HepG2 (cell line): Measurements from ENCODE around the gene TGFA. TPM values are rescaled to one million over a fixed set of nuclear protein-coding genes. Genes with fewer than 3 reads are reported as not detected.

Experiments
- ATAC-seq: fragments of 200-7000 bp; cut with Tn5 transposase; 3 replicates; pipeline ENCODE4 v1.9.1; 2020; ENCODE audit warnings: mild to moderate bottlenecking, moderate library complexity
- BruUV-seq: library from RNA; stranded (reverse); fragments of 400-500 nt; replicated peaks from 2 replicates; lab custom pipeline; 2021; lab: Mats Ljungman, UMichigan
- CTCF ChIA-PET: fragments of 300-600 bp; formaldehyde crosslinking; extraction: SDS; loops from one replicate; lab custom pipeline; 2021; ENCODE audit warnings: low total read pairs, inconsistent platforms, low intra/inter-chr PET ratio; lab: Yijun Ruan, JAX
- POLR2A ChIA-PET: fragments of 350-600 bp; sonication (Branson Sonifier 250); formaldehyde crosslinking; loops from one replicate; lab custom pipeline; 2020; ENCODE audit warnings: antibody characterized with exemption, inconsistent platforms; lab: Yijun Ruan, JAX
- DNase-seq: peaks from one replicate; pipeline ENCODE4 v3.0.0-alpha.2; 2015; ENCODE audit warnings: low spot score
- FAIRE-seq: peaks from 3 replicates; lab custom pipeline; 2011; peaks lifted over from hg19 to GRCh38; lab: Jason Lieb, UNC
- H2AFZ ChIP-seq: one replicate; pipeline ENCODE4 v1.6.1; 2011; ENCODE audit warnings: low read length, inconsistent platforms
- H3K27ac ChIP-seq: fragments of 300-600 bp; 3 replicates; pipeline ENCODE4 v1.8.0; 2011; ENCODE audit warnings: mixed run types, mild to moderate bottlenecking, mixed read lengths, low read length, inconsistent platforms; ENCODE audit not compliant: insufficient read depth; ENCODE audit errors: extremely low read length
- H3K27me3 ChIP-seq, 2 experiments: fragments of 200-600 bp in 1 of 2; 2 replicates in 1 of 2; 3 replicates in 1 of 2; pipeline versions ENCODE4 v1.6.0 to v1.8.0; 2011; ENCODE audit warnings: low read length in 2 of 2, mild to moderate bottlenecking in 2 of 2, moderate library complexity in 2 of 2, inconsistent platforms in 1 of 2; ENCODE audit not compliant: insufficient read depth in 2 of 2, control insufficient read depth in 1 of 2
- H3K36me3 ChIP-seq, 2 experiments: fragments of 200-600 bp in 1 of 2; replicated peaks in 1 of 2; 2 replicates in 1 of 2; 3 replicates in 1 of 2; pipeline versions ENCODE4 v1.5.1 to v1.8.0; 2011; ENCODE audit warnings: low read length in 2 of 2, inconsistent platforms in 1 of 2; ENCODE audit not compliant: insufficient read depth in 2 of 2, control insufficient read depth in 1 of 2
- H3K4me1 ChIP-seq: 2 replicates; pipeline ENCODE4 v1.5.1; 2012; ENCODE audit warnings: low read length, inconsistent platforms; ENCODE audit not compliant: insufficient read depth
- H3K4me2 ChIP-seq: 2 replicates; pipeline ENCODE4 v1.6.0; 2011; ENCODE audit warnings: low read depth, low read length, inconsistent platforms
- H3K4me3 ChIP-seq, 3 experiments: fragments of 200-600 bp in 1 of 3; sonication (generic), shearing (Covaris generic) in 1 of 3; replicated peaks in 1 of 3; 2 replicates each; pipeline ENCODE4 v1.5.1; 2011 to 2016; ENCODE audit warnings: low read length in 3 of 3, inconsistent platforms in 2 of 3, low read depth in 2 of 3, mild to moderate bottlenecking in 2 of 3, control low read depth in 1 of 3, mixed read lengths in 1 of 3; ENCODE audit not compliant: insufficient read depth in 1 of 3
- H3K79me2 ChIP-seq: one replicate; pipeline ENCODE4 v1.6.1; 2011; ENCODE audit warnings: low read length, inconsistent platforms; ENCODE audit not compliant: insufficient read depth
- H3K9ac ChIP-seq: 2 replicates; pipeline ENCODE4 v1.6.0; 2011; ENCODE audit warnings: mild to moderate bottlenecking, low read depth, low read length, inconsistent platforms; ENCODE audit not compliant: insufficient read depth
- H3K9me3 ChIP-seq: 2 replicates; pipeline ENCODE4 v1.5.1; 2012; ENCODE audit warnings: mild to moderate bottlenecking, low read length
- H4K20me1 ChIP-seq: 2 replicates; pipeline ENCODE4 v1.6.0; 2011; ENCODE audit warnings: inconsistent platforms, mild to moderate bottlenecking, low read length, moderate library complexity; ENCODE audit not compliant: insufficient read depth
- KDM1A ChIP-seq: IDR thresholded peaks from 2 replicates; pipeline ENCODE4 v1.6.1; 2016; ENCODE audit warnings: missing compliant biosample characterization
- SP4 ChIP-seq: sonication (generic); formaldehyde crosslinking; IDR thresholded peaks from 2 replicates; pipeline ENCODE4 v1.8.1; 2023; ENCODE audit warnings: mild to moderate bottlenecking, missing genetic modification reagents
- ZC3H13 ChIP-seq: sonication (generic); formaldehyde crosslinking; IDR thresholded peaks from 2 replicates; pipeline ENCODE4 v1.8.1; 2023; ENCODE audit warnings: mild to moderate bottlenecking, missing genetic modification reagents, moderate library complexity
- ZNF24 ChIP-seq: fragments of 450-650 bp; IDR thresholded peaks from 2 replicates; pipeline ENCODE4 v1.6.1; 2017; ENCODE audit warnings: antibody characterized with exemption, mild to moderate bottlenecking
- ZNF383 ChIP-seq: sonication (generic); formaldehyde crosslinking; IDR thresholded peaks from 2 replicates; pipeline ENCODE4 v1.4.0; 2020; ENCODE audit warnings: missing genetic modification reagents, mild to moderate bottlenecking, borderline replicate concordance
- ZNF556 ChIP-seq: sonication (generic); formaldehyde crosslinking; IDR thresholded peaks from 2 replicates; pipeline ENCODE4 v1.4.0; 2020; ENCODE audit warnings: mild to moderate bottlenecking, missing genetic modification reagents, borderline replicate concordance
- ZNF615 ChIP-seq: sonication (generic); formaldehyde crosslinking; IDR thresholded peaks from 2 replicates; pipeline ENCODE4 v1.5.0; 2020; ENCODE audit warnings: mild to moderate bottlenecking, missing genetic modification reagents, borderline replicate concordance
- ZNF75D ChIP-seq: sonication (generic); formaldehyde crosslinking; IDR thresholded peaks from 2 replicates; pipeline ENCODE4 v1.8.1; 2023; ENCODE audit warnings: missing genetic modification reagents, mild to moderate bottlenecking, borderline replicate concordance
- ZNF891 ChIP-seq: sonication (generic); formaldehyde crosslinking; IDR thresholded peaks from 2 replicates; pipeline ENCODE4 v1.5.0; 2020; ENCODE audit warnings: mild to moderate bottlenecking, missing genetic modification reagents
- in situ Hi-C: cut with HindIII; loops from 2 replicates; pipeline ENCODE4 v1.10.0; 2017; ENCODE audit warnings: low pct_unique_long_range_greater_than_20kb; ENCODE audit not compliant: extremely low pct_ligation_motif_present
- intact Hi-C: fragments of 100-400 bp; cut with micrococcal nuclease; formaldehyde crosslinking; loops from one replicate; pipeline ENCODE4 v1.10.0; 2022; ENCODE audit not compliant: unreplicated experiment
- polyA plus RNA-seq, 8 experiments: library from polyadenylated mRNA; depleted of rRNA in 3 of 8; stranded (reverse) in 7 of 8; unstranded in 1 of 8; fragments of >200 nt; fragmentation: Illumina TruSeq in 4 of 8; extraction: Trizol in 4 of 8; gene quantifications; 2 replicates each; pipeline versions ENCODE4 v1.2.1 to v1.2.3, GENCODE V29; 2011 to 2016; ENCODE audit warnings: low read depth in 4 of 8, missing spikeins in 1 of 8, mixed read lengths in 1 of 8; ENCODE audit not compliant: insufficient read depth in 1 of 8
- total RNA-seq, 5 experiments: library from RNA; depleted of rRNA; stranded (reverse); fragments of >200 nt; fragmentation: Illumina TruSeq; extraction: Trizol; gene quantifications; 2 replicates each; pipeline ENCODE4 v1.2.3, GENCODE V29; 2016; ENCODE audit warnings: low read depth in 1 of 5
- TF ChIP-seq, protein P1 (sequence below): sonication (generic); formaldehyde crosslinking; IDR thresholded peaks from 2 replicates; pipeline ENCODE4 v1.4.0; 2020; ENCODE audit warnings: missing genetic modification reagents
- TF ChIP-seq, protein P2 (sequence below): IDR thresholded peaks from 2 replicates; pipeline ENCODE4 v1.6.1; 2016
- TF ChIP-seq, protein P3 (sequence below): sonication (generic); formaldehyde crosslinking; IDR thresholded peaks from 2 replicates; pipeline ENCODE4 v1.9.0; 2021; ENCODE audit warnings: missing genetic modification reagents, mild to moderate bottlenecking, borderline replicate concordance
- TF ChIP-seq, protein P4 (sequence below): IDR thresholded peaks from 2 replicates; pipeline ENCODE4 v1.6.1; 2012; ENCODE audit warnings: low read depth, low read length, improper control_type of control experiment
- TF ChIP-seq, protein P5 (sequence below): fragments of 450-650 bp; IDR thresholded peaks from 2 replicates; pipeline ENCODE4 v1.6.1; 2016

TGFA gene
- total and polyA plus RNA-seq, 2 of the 13 experiments (the other 11 are each of a cell fraction or from before 2014, with no cell fraction given): 7.8 to 15.3 TPM

DNA sequence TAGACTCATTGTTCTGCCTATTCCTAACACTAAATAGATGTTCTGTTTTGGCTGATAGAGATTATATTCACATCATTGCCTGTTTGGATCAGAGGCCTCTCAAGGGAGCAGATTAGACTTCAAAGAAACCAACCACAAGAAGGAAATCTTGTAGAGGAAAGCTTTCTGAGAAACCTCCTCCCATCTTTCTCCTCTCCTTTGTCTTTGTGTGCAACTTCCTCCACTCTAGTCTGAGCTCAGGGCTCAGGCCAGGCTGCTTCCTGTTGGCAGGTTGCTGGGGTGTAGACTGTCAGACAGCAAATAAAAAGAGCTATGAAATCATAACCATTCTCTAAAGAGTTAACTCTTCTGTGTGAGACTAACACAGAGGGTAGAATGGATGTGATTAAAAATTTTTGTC is 113.0 kb downstream of the TGFA start:
- H3K4me1 ChIP-seq: no peaks in the 10 kb centered on the region
- DNase-seq (no peak), FAIRE-seq (no peak), ATAC-seq (no peak)
- CTCF ChIA-PET: no interaction called here
- POLR2A ChIA-PET: no interaction called here
- no peak overlapping the region for H3K27ac ChIP-seq
- no peaks in the 10 kb centered on the region for H3K79me2 ChIP-seq
- no peaks in the 10 kb centered on the region; the same call in 1 of the 2 replicates for H4K20me1 ChIP-seq
- in situ Hi-C loops (no loop called here), intact Hi-C loops (no loop called here)
- H3K4me3 ChIP-seq: no peak overlapping the region
- H3K4me2 ChIP-seq: no peak overlapping the region
- H3K36me3 ChIP-seq: no peaks in the 10 kb centered on the region
- no peak overlapping the region for H2AFZ ChIP-seq
- no peak overlapping the region for H3K9ac ChIP-seq
- BruUV-seq: no TSS peak
- no peak for TF ChIP-seq ZNF383 (CRISPR knock-in tag)
- TF ChIP-seq SP4: no peak
- TF ChIP-seq, protein P1, sequence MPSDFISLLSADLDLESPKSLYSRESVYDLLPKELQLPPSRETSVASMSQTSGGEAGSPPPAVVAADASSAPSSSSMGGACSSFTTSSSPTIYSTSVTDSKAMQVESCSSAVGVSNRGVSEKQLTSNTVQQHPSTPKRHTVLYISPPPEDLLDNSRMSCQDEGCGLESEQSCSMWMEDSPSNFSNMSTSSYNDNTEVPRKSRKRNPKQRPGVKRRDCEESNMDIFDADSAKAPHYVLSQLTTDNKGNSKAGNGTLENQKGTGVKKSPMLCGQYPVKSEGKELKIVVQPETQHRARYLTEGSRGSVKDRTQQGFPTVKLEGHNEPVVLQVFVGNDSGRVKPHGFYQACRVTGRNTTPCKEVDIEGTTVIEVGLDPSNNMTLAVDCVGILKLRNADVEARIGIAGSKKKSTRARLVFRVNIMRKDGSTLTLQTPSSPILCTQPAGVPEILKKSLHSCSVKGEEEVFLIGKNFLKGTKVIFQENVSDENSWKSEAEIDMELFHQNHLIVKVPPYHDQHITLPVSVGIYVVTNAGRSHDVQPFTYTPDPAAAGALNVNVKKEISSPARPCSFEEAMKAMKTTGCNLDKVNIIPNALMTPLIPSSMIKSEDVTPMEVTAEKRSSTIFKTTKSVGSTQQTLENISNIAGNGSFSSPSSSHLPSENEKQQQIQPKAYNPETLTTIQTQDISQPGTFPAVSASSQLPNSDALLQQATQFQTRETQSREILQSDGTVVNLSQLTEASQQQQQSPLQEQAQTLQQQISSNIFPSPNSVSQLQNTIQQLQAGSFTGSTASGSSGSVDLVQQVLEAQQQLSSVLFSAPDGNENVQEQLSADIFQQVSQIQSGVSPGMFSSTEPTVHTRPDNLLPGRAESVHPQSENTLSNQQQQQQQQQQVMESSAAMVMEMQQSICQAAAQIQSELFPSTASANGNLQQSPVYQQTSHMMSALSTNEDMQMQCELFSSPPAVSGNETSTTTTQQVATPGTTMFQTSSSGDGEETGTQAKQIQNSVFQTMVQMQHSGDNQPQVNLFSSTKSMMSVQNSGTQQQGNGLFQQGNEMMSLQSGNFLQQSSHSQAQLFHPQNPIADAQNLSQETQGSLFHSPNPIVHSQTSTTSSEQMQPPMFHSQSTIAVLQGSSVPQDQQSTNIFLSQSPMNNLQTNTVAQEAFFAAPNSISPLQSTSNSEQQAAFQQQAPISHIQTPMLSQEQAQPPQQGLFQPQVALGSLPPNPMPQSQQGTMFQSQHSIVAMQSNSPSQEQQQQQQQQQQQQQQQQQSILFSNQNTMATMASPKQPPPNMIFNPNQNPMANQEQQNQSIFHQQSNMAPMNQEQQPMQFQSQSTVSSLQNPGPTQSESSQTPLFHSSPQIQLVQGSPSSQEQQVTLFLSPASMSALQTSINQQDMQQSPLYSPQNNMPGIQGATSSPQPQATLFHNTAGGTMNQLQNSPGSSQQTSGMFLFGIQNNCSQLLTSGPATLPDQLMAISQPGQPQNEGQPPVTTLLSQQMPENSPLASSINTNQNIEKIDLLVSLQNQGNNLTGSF: no peak
- TF ChIP-seq ZNF24: no peak
- TF ChIP-seq, protein P2, sequence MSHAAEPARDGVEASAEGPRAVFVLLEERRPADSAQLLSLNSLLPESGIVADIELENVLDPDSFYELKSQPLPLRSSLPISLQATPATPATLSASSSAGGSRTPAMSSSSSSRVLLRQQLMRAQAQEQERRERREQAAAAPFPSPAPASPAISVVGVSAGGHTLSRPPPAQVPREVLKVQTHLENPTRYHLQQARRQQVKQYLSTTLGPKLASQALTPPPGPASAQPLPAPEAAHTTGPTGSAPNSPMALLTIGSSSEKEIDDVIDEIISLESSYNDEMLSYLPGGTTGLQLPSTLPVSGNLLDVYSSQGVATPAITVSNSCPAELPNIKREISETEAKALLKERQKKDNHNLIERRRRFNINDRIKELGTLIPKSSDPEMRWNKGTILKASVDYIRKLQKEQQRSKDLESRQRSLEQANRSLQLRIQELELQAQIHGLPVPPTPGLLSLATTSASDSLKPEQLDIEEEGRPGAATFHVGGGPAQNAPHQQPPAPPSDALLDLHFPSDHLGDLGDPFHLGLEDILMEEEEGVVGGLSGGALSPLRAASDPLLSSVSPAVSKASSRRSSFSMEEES: no peak
- TF ChIP-seq KDM1A (CRISPR knock-in tag): no peak
- TF ChIP-seq ZC3H13: no peak
- TF ChIP-seq ZNF891: no peak
- TF ChIP-seq, protein P3, sequence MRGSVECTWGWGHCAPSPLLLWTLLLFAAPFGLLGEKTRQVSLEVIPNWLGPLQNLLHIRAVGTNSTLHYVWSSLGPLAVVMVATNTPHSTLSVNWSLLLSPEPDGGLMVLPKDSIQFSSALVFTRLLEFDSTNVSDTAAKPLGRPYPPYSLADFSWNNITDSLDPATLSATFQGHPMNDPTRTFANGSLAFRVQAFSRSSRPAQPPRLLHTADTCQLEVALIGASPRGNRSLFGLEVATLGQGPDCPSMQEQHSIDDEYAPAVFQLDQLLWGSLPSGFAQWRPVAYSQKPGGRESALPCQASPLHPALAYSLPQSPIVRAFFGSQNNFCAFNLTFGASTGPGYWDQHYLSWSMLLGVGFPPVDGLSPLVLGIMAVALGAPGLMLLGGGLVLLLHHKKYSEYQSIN: no peak
- TF ChIP-seq, protein P4, sequence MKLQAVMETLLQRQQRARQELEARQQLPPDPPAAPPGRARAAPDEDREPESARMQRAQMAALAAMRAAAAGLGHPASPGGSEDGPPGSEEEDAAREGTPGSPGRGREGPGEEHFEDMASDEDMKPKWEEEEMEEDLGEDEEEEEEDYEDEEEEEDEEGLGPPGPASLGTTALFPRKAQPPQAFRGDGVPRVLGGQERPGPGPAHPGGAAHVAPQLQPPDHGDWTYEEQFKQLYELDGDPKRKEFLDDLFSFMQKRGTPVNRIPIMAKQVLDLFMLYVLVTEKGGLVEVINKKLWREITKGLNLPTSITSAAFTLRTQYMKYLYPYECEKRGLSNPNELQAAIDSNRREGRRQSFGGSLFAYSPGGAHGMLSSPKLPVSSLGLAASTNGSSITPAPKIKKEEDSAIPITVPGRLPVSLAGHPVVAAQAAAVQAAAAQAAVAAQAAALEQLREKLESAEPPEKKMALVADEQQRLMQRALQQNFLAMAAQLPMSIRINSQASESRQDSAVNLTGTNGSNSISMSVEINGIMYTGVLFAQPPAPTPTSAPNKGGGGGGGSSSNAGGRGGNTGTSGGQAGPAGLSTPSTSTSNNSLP: no peak
- no peak for TF ChIP-seq ZNF556 (CRISPR knock-in tag)
- TF ChIP-seq ZNF615 (CRISPR knock-in tag): no peak
- TF ChIP-seq, protein P5, sequence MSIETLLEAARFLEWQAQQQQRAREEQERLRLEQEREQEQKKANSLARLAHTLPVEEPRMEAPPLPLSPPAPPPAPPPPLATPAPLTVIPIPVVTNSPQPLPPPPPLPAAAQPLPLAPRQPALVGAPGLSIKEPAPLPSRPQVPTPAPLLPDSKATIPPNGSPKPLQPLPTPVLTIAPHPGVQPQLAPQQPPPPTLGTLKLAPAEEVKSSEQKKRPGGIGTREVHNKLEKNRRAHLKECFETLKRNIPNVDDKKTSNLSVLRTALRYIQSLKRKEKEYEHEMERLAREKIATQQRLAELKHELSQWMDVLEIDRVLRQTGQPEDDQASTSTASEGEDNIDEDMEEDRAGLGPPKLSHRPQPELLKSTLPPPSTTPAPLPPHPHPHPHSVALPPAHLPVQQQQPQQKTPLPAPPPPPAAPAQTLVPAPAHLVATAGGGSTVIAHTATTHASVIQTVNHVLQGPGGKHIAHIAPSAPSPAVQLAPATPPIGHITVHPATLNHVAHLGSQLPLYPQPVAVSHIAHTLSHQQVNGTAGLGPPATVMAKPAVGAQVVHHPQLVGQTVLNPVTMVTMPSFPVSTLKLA: no peak
- TF ChIP-seq ZNF75D (CRISPR knock-in tag): no peak
- TF ChIP-seq, all 625 proteins: peak for 0
- Histone ChIP-seq H3K9me3 (no peaks in the 10 kb centered on the region), H3K27me3 (no peaks in the 10 kb centered on the region)
